Measurements from ENCODE around the gene MS4A1. TPM values are rescaled to one million over a fixed set of nuclear protein-coding genes. Genes with fewer than 3 reads are reported as not detected.

The MS4A1 gene
- total and polyA plus RNA-seq, 2 of the 4 experiments (the other 2 are of a cell fraction), result not detected

DNA sequence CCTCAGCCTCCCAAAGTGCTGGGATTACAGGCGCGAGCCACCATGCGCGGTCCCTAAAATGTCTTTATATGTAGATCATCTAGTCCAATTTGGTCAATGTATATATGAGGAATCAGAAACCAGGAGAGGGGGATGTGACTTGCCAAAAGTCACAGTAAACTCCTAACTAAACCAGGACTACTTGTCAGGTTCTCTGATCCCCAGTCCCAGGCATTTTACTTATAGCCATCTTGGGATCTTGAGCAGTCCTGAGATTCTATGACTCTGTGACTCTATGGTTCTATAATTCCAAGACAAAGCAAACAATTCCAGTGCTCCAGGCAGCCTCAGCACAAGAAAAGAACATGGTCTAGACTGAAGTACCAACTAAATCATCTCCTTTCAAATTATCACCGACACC is 26.4 kb upstream of the MS4A1 start, which contains the start of gene MS4A5:
TSS of gene MS4A5 (plus strand) at position 301 of the 400 bp plus-strand sequence. CDS start 103 bp downstream, outside the sequence.
- no peak within 1 kb of the TSS for H2AFZ ChIP-seq (replicated peaks; ENCODE audit: low read length, poor library complexity)
- dilution Hi-C loops (cut with HindIII; ENCODE audit: low sequenced_read_pairs, unreplicated experiment) (no loop called here), intact Hi-C loops (cut with micrococcal nuclease) (no loop called here), in situ Hi-C loops (cut with MboI; ENCODE audit: low sequenced_read_pairs) (no loop called here)
- no TSS peak for BruUV-seq (replicated peaks)
- no peak within 1 kb of the TSS for H3K18ac ChIP-seq (ENCODE audit: low read depth, low read length)
- H3K9me1 ChIP-seq (ENCODE audit: insufficient read depth, low read length), result no peaks in the 10 kb centered on the region
- WGBS, 2 experiments (ENCODE audit: extremely low coverage in 2 of 2, insufficient read length in 1 of 2), result 50% methylated on average over 1 of the region's 5 CpGs; no CpG with 5 or more reads in 1 of the 2 experiments
- H3K4me2 ChIP-seq (ENCODE audit: low read depth, low read length), result no peak within 1 kb of the TSS
- no peak within 1 kb of the TSS for H2BK20ac ChIP-seq (ENCODE audit: low read depth, low read length)
- no peak within 1 kb of the TSS for H3K4me3 ChIP-seq (ENCODE audit: insufficient read depth, low read depth, low read length)
- H3K79me1 ChIP-seq (ENCODE audit: low read depth in 1 of 2, low read length in 2 of 2), result no peaks in the 10 kb centered on the region
- no peak within 1 kb of the TSS for H3K4ac ChIP-seq (ENCODE audit: low read depth, low read length)
- H2AK5ac ChIP-seq (ENCODE audit: low read depth, low read length), result no peak within 1 kb of the TSS
- H3K14ac ChIP-seq (replicated peaks; ENCODE audit: low read depth, low read length), result no peak within 1 kb of the TSS
- ATAC-seq (ENCODE audit: low read depth) (no peak), DNase-seq (no peak)
- ChIA-PET POLR2A (ENCODE audit: unreplicated experiment) (no interaction called here), CTCF (no interaction called here)
- H4K5ac ChIP-seq (ENCODE audit: low read depth, low read length), result no peak within 1 kb of the TSS
- no peak within 1 kb of the TSS for H3K9ac ChIP-seq (ENCODE audit: low read depth, low read length)
- TF ChIP-seq SMC3 (IDR thresholded peaks at IDR 0.05; ENCODE audit: low read depth, low read length) (no peak), RAD21 (IDR thresholded peaks at IDR 0.05; ENCODE audit: low read length) (no peak), MXI1 (IDR thresholded peaks at IDR 0.05; ENCODE audit: borderline replicate concordance, low read depth, low read length) (no peak), RCOR1 (IDR thresholded peaks at IDR 0.05; ENCODE audit: insufficient replicate concordance, low read length) (no peak), NFE2L2 (IDR thresholded peaks at IDR 0.05; ENCODE audit: low read depth, low read length) (no peak), MAFK (IDR thresholded peaks at IDR 0.05; ENCODE audit: low read depth, low read length) (no peak), POLR2A (IDR thresholded peaks at IDR 0.05; ENCODE audit: low read depth, low read length) (no peak), CHD1 (IDR thresholded peaks at IDR 0.05; ENCODE audit: low read depth, low read length) (no peak), RFX5 (IDR thresholded peaks at IDR 0.05; ENCODE audit: low read depth, low read length) (no peak), MAZ (IDR thresholded peaks at IDR 0.05; ENCODE audit: borderline replicate concordance, low read depth, low read length) (no peak), CEBPB (IDR thresholded peaks at IDR 0.05; ENCODE audit: low read depth, low read length) (no peak), FOS (IDR thresholded peaks at IDR 0.05; ENCODE audit: low read depth, low read length) (no peak), BHLHE40 (IDR thresholded peaks at IDR 0.05; ENCODE audit: low read depth, low read length) (no peak)
- TF ChIP-seq, protein P1, sequence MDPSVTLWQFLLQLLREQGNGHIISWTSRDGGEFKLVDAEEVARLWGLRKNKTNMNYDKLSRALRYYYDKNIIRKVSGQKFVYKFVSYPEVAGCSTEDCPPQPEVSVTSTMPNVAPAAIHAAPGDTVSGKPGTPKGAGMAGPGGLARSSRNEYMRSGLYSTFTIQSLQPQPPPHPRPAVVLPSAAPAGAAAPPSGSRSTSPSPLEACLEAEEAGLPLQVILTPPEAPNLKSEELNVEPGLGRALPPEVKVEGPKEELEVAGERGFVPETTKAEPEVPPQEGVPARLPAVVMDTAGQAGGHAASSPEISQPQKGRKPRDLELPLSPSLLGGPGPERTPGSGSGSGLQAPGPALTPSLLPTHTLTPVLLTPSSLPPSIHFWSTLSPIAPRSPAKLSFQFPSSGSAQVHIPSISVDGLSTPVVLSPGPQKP (IDR thresholded peaks at IDR 0.05; ENCODE audit: borderline replicate concordance, low read depth, low read length), result no peak
- TF ChIP-seq, protein P2, sequence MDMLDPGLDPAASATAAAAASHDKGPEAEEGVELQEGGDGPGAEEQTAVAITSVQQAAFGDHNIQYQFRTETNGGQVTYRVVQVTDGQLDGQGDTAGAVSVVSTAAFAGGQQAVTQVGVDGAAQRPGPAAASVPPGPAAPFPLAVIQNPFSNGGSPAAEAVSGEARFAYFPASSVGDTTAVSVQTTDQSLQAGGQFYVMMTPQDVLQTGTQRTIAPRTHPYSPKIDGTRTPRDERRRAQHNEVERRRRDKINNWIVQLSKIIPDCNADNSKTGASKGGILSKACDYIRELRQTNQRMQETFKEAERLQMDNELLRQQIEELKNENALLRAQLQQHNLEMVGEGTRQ (IDR thresholded peaks at IDR 0.05; ENCODE audit: low read depth, low read length), result no peak
- TF ChIP-seq, protein P3, sequence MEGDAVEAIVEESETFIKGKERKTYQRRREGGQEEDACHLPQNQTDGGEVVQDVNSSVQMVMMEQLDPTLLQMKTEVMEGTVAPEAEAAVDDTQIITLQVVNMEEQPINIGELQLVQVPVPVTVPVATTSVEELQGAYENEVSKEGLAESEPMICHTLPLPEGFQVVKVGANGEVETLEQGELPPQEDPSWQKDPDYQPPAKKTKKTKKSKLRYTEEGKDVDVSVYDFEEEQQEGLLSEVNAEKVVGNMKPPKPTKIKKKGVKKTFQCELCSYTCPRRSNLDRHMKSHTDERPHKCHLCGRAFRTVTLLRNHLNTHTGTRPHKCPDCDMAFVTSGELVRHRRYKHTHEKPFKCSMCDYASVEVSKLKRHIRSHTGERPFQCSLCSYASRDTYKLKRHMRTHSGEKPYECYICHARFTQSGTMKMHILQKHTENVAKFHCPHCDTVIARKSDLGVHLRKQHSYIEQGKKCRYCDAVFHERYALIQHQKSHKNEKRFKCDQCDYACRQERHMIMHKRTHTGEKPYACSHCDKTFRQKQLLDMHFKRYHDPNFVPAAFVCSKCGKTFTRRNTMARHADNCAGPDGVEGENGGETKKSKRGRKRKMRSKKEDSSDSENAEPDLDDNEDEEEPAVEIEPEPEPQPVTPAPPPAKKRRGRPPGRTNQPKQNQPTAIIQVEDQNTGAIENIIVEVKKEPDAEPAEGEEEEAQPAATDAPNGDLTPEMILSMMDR (conservative IDR thresholded peaks at IDR 0.05; ENCODE audit: low read depth, low read length), result no peak
- H4K91ac ChIP-seq (ENCODE audit: insufficient read depth, low read depth, low read length), result no peak within 1 kb of the TSS
- no peak within 1 kb of the TSS for H3K23ac ChIP-seq (ENCODE audit: low read depth, low read length)
- H3K27me3 ChIP-seq (ENCODE audit: control insufficient read depth, insufficient read depth, low read length), result no peaks in the 10 kb centered on the region
- H3K4me1 ChIP-seq (ENCODE audit: control insufficient read depth, insufficient read depth, low read length), result no peaks in the 10 kb centered on the region
- H3K9me3 ChIP-seq (ENCODE audit: control insufficient read depth, insufficient read depth, low read length), result peaks cover 6% of the 10 kb centered on the region
- no peak within 1 kb of the TSS for H4K8ac ChIP-seq (ENCODE audit: low read depth in 2 of 2, low read length in 2 of 2)
- H2BK5ac ChIP-seq (ENCODE audit: low read depth, low read length, poor library complexity, severe bottlenecking), result no peak within 1 kb of the TSS
- H3K36me3 ChIP-seq (ENCODE audit: control insufficient read depth, insufficient read depth, low read length), result no peaks in the 10 kb centered on the region
- no peak within 1 kb of the TSS for H3K27ac ChIP-seq (ENCODE audit: insufficient read depth, low read length)
- no peaks in the 10 kb centered on the region for H4K20me1 ChIP-seq (ENCODE audit: insufficient read depth, low read length)
- no peak within 1 kb of the TSS for H2AK9ac ChIP-seq (replicated peaks; ENCODE audit: low read depth, low read length, poor library complexity)
- no peak within 1 kb of the TSS for H2BK120ac ChIP-seq (ENCODE audit: low read depth, low read length)
- H3K56ac ChIP-seq (ENCODE audit: extremely low read depth, insufficient read depth, low read length), result no peak within 1 kb of the TSS
- H2BK15ac ChIP-seq (ENCODE audit: low read depth, low read length), result no peak within 1 kb of the TSS
